ENCODE data around the gene DPM2.

GRCh38 chr9:127959398-127959797 lies 21.7 kb upstream of the DPM2 start:
- TF ChIP-seq POLR2AphosphoS5 (IDR thresholded peaks at IDR 0.05) (no peak), CTCF (IDR thresholded peaks at IDR 0.05) (no peak), POLR2A (IDR thresholded peaks at IDR 0.05) (no peak)
